ENCODE data around the gene MAML3. TPM values are rescaled to one million over a fixed set of nuclear protein-coding genes. Genes with fewer than 3 reads are reported as not detected.

MAML3 gene
- total and polyA plus RNA-seq, 2 of the 13 experiments (the other 11 are each of a cell fraction or from before 2014, with no cell fraction given), result 0.05 to 0.13 TPM

GRCh38 chr4:140019619-140020347 lies 134.2 kb downstream of the MAML3 start (continued):
- TF ChIP-seq NONO (IDR thresholded peaks at IDR 0.05), result no peak
- peak; percentile 24; the same call in 1 of the 2 replicates for TF ChIP-seq NONO (CRISPR knock-in tag; conservative IDR thresholded peaks at IDR 0.05)
- no peak for TF ChIP-seq FOXP1 (IDR thresholded peaks at IDR 0.05)
- peak; percentile 90 for TF ChIP-seq FOXP1 (CRISPR knock-in tag; IDR thresholded peaks at IDR 0.05)
- TF ChIP-seq, protein P1, sequence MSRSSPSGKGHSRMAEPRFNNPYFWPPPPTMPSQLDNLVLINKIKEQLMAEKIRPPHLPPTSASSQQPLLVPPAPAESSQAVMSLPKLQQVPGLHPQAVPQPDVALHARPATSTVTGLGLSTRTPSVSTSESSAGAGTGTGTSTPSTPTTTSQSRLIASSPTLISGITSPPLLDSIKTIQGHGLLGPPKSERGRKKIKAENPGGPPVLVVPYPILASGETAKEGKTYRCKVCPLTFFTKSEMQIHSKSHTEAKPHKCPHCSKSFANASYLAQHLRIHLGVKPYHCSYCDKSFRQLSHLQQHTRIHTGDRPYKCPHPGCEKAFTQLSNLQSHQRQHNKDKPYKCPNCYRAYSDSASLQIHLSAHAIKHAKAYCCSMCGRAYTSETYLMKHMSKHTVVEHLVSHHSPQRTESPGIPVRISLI (CRISPR knock-in tag; IDR thresholded peaks at IDR 0.05; ENCODE audit: borderline replicate concordance), result peak; percentile 96
- TF ChIP-seq ZNF333 (CRISPR knock-in tag; IDR thresholded peaks at IDR 0.05; ENCODE audit: borderline replicate concordance), result no peak
- TF ChIP-seq SIX1 (CRISPR knock-in tag; IDR thresholded peaks at IDR 0.05; ENCODE audit: borderline replicate concordance), result peak; percentile 70
- TF ChIP-seq ZNF331 (CRISPR knock-in tag; IDR thresholded peaks at IDR 0.05), result peak; percentile 62; the same call in 1 of the 2 replicates
- TF ChIP-seq IRF2 (CRISPR knock-in tag; IDR thresholded peaks at IDR 0.05), result 0 out of 2 replicates have a peak, but pooled peaks have one; percentile 22
- 0 out of 2 replicates have a peak, but pooled peaks have one; percentile 45 for TF ChIP-seq ARNT2 (CRISPR knock-in tag; IDR thresholded peaks at IDR 0.05; ENCODE audit: low read depth)
- peak; percentile 77 for TF ChIP-seq PATZ1 (CRISPR knock-in tag; IDR thresholded peaks at IDR 0.05)
- TF ChIP-seq ISL2 (CRISPR knock-in tag; IDR thresholded peaks at IDR 0.05), result 0 out of 2 replicates have a peak, but pooled peaks have one; percentile 75
- TF ChIP-seq, protein P2, sequence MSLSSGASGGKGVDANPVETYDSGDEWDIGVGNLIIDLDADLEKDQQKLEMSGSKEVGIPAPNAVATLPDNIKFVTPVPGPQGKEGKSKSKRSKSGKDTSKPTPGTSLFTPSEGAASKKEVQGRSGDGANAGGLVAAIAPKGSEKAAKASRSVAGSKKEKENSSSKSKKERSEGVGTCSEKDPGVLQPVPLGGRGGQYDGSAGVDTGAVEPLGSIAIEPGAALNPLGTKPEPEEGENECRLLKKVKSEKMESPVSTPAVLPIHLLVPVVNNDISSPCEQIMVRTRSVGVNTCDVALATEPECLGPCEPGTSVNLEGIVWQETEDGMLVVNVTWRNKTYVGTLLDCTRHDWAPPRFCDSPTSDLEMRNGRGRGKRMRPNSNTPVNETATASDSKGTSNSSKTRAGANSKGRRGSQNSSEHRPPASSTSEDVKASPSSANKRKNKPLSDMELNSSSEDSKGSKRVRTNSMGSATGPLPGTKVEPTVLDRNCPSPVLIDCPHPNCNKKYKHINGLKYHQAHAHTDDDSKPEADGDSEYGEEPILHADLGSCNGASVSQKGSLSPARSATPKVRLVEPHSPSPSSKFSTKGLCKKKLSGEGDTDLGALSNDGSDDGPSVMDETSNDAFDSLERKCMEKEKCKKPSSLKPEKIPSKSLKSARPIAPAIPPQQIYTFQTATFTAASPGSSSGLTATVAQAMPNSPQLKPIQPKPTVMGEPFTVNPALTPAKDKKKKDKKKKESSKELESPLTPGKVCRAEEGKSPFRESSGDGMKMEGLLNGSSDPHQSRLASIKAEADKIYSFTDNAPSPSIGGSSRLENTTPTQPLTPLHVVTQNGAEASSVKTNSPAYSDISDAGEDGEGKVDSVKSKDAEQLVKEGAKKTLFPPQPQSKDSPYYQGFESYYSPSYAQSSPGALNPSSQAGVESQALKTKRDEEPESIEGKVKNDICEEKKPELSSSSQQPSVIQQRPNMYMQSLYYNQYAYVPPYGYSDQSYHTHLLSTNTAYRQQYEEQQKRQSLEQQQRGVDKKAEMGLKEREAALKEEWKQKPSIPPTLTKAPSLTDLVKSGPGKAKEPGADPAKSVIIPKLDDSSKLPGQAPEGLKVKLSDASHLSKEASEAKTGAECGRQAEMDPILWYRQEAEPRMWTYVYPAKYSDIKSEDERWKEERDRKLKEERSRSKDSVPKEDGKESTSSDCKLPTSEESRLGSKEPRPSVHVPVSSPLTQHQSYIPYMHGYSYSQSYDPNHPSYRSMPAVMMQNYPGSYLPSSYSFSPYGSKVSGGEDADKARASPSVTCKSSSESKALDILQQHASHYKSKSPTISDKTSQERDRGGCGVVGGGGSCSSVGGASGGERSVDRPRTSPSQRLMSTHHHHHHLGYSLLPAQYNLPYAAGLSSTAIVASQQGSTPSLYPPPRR (CRISPR knock-in tag; IDR thresholded peaks at IDR 0.05; ENCODE audit: borderline replicate concordance), result peak; percentile 81; the same call in 1 of the 2 replicates
- TF ChIP-seq FOXO1 (CRISPR knock-in tag; IDR thresholded peaks at IDR 0.05), result peak; percentile 56; the same call in 1 of the 2 replicates
- TF ChIP-seq SOX13 (IDR thresholded peaks at IDR 0.05), result peak; percentile 88; the same call in 1 of the 2 replicates
- TF ChIP-seq SOX13 (CRISPR knock-in tag; conservative IDR thresholded peaks at IDR 0.05 in 1 of 2, IDR thresholded peaks at IDR 0.05 in 1 of 2), result peak in 1 of 2 experiments; percentile 99; a peak in 2 of 4 replicates
- no peak for TF ChIP-seq ZNF224 (CRISPR knock-in tag; IDR thresholded peaks at IDR 0.05)
- no peak for TF ChIP-seq MAF1 (CRISPR knock-in tag; IDR thresholded peaks at IDR 0.05; ENCODE audit: borderline replicate concordance)
- no peak for TF ChIP-seq TP53 (CRISPR knock-in tag; conservative IDR thresholded peaks at IDR 0.05)
- no peak for TF ChIP-seq ZMYM3 (CRISPR knock-in tag; IDR thresholded peaks at IDR 0.05)
- no peak for TF ChIP-seq KLF6 (CRISPR knock-in tag; IDR thresholded peaks at IDR 0.05)
- peak; percentile 86 for TF ChIP-seq TFAP4 (IDR thresholded peaks at IDR 0.05; ENCODE audit: borderline replicate concordance, low read depth)

Measured in HepG2 (cell line).